Inflammatory macrophage treated with lipopolysaccharide for 4 hours (primary cell): Measurements from ENCODE around the gene EPB42.
"Not testable (repeated sequence)": the region's sequence is repeated elsewhere in the genome, so short reads cannot be mapped to it uniquely, and the experiment has no call there.

ENCODE experiments used
- DNase-seq: peaks from one replicate; pipeline ENCODE4 v3.0.0-alpha.2; 2020

The EPB42 gene

GRCh38 chr15:43239732-43240491 lies 19.1 kb upstream of the EPB42 start:
- DNase-seq, result peak; percentile 27

DNA sequence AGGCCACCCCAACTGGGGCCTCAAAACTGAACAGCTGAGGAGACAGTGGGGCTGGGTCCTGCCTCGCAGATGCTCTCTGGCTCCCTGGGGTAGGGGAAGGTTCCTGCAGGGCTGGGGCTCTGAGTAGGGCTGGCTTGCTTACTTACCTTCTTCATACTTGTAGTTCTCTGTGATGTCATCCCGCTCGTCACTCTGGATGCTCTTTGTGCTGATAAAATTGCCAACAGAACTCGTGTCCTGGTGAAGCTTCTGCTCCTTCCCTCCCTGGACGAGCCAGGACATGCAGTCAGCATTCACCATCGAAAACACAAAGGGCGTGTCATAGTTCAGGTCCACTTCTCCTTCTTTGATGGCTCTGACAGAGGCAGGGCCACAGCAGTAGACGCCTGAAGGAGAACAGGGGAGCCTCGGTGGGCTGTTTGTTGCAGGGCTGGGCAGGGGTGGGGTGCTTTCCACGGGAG lies 17.9 kb upstream of the EPB42 start:
- peak; percentile 33 for DNase-seq

GRCh38 chr15:43237842-43238470 lies 17.1 kb upstream of the EPB42 start:
- DNase-seq, result no peak

- DNase-seq, result no peak
Measured at GRCh38 chr15:43235536-43235935, 14.7 kb upstream of the EPB42 start.

- DNase-seq, result no peak
Measured at GRCh38 chr15:43232289-43232874, 11.6 kb upstream of the EPB42 start.

- no peak for DNase-seq
Measured at GRCh38 chr15:43230640-43231115, 9.9 kb upstream of the EPB42 start.

GRCh38 chr15:43229977-43230376 lies 9.2 kb upstream of the EPB42 start:
- no peak for DNase-seq

DNA sequence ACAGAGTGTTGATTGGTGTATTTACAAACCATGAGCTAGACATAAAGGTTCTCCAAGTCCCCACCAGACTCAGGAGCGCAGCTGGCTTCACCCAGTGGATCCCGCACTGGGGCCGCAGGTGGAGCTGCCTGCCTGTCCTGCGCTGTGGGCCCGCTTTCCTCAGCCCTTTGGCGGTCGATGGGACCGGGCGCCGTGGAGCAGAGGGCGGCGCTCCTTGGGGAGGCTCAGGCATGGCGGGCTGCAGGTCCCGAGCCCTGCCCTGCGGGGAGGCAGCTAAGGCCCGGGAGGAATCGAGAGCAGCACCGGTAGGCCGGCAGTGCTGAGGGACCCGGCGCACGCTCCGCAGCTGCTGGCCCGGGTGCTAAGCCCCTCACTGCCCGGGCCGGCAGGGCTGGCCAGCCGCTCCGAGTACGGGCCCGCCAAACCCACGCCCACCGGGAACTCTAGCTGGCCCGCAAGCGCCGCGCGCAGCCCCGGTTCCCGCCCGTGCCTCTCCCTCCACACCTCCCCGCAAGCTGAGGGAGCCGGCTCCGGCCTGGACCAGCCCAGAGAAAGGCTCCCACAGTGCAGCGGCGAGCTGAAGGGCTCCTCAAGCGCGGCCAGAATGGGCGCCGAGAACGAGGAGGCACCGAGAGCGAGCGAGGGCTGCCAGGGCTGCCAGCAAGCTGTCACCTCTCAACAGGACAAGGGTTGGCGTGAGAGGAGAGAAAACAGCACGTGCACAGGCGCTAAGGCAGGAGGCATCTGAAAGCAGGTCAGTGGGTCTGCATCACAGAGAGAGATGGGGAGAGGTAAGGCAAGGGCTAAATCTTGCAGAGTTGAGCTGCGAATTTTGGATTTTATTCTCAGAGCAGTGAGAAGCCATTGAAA lies 5.9 kb upstream of the EPB42 start:
- DNase-seq, result no peak

DNA sequence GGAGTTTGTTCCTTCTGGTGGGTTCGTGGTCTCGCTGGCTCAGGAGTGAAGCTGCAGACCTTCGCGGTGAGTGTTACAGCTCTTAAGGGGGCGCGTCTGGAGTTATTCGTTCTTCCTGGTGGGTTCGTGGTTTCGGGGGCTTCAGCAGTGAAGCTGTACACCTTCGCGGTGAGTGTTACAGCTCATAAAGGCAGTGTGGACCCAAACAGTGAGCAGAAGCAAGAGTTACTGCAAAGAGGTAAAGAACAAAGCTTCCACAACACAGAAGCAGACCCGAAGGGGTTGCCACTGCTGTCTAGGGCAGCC lies 5.1 kb upstream of the EPB42 start:
- DNase-seq, result not testable (repeated sequence)

GRCh38 chr15:43225201-43225949 lies 4.6 kb upstream of the EPB42 start:
- DNase-seq, result peak; percentile 72

DNA sequence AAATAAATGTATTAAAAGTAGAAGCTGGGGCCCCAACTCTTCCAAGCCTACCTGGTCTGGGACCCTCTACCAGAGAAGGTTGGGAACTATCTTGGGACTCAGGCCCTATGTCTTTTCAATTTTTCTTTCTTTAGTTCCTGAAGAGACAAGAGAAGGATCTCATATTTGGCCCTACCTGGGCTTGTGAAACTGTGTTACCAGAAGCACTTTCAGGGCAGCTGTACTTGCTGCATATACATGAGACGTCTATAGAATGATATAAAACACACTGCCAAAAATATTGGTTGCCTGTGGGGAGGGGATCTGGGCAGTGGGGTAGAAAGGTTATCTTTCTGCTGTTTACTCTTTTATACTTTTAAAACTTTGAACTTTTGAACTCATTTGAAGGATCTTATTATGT lies 604 bp upstream of the EPB42 start:
- no peak for DNase-seq

GRCh38 chr15:43219929-43220928 lies 589 bp downstream of the EPB42 start:
- no peak for DNase-seq

GRCh38 chr15:43218908-43219706 lies 1.7 kb downstream of the EPB42 start:
- peak; percentile 7 for DNase-seq

DNA sequence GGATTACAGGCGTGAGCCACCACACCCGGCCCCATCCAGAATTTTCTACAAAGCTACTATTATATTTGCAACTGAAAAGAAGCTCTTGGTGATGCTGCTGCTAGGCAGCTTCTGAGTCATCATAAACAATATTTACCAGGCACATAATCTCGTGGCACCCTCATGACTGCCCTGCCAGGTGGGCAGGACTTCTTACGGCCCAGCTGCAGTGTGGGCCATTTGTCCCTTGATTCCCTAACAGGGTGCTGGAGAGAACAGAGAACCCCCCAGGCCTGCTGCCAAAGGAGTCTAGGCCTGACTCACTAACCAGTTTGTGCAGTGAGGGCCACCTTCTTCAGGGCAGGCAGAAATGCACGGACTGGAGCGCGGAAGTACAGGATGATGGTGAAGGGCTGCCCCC lies 4.9 kb downstream of the EPB42 start:
- no peak for DNase-seq

GRCh38 chr15:43214592-43215295 lies 6.1 kb downstream of the EPB42 start:
- no peak for DNase-seq

- DNase-seq, result no peak
Measured at GRCh38 chr15:43214169-43214568, 6.6 kb downstream of the EPB42 start.

DNA sequence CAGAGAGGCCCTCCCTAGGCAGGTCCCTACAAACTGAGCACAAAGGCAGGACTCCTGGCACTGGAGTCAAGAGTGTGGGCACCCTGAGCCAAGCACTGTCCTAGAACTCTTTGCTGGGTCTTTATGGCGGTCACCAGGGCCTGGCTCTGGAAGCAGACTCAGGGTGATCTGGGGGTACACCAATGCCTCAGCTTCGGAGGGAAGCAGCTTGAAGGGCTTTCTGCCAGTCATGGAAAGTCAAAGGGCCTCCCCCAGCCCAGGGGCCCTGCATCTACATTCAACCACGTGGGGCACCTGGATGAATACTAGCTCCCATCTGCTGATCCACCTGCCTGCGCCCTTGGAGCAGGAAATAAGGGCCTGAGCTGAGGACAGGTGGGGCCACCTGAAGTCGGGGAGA lies 7.4 kb downstream of the EPB42 start:
- DNase-seq, result no peak

- no peak for DNase-seq
Measured at GRCh38 chr15:43212951-43213350, 7.9 kb downstream of the EPB42 start.

GRCh38 chr15:43212299-43212698 lies 8.5 kb downstream of the EPB42 start:
- DNase-seq, result no peak
